Ovary (tissue), 9 donors: ENCODE results near the gene TUT7. TPM values are rescaled to one million over a fixed set of nuclear protein-coding genes. Genes with fewer than 3 reads are reported as not detected.

Experiments used
- DNase-seq, 5 donors: peaks; one replicate each; pipeline ENCODE4 v3.0.0-alpha.2; 2019 to 2020
- H3K27ac ChIP-seq, 2 donors: fragments of 200-600 bp; one replicate each; pipeline versions ENCODE4 v1.5.1 to v1.8.0; 2019 to 2022
- H3K27me3 ChIP-seq: fragments of 200-600 bp; one replicate; pipeline ENCODE4 v1.8.0; 2022
- H3K36me3 ChIP-seq: fragments of 200-600 bp; sonication (generic); one replicate; pipeline ENCODE4 v1.5.1; 2019
- H3K4me1 ChIP-seq: one replicate; pipeline ENCODE4 v1.8.1; 2013; ENCODE audit warnings: mild to moderate bottlenecking, moderate library complexity; ENCODE audit not compliant: insufficient read depth
- H3K4me3 ChIP-seq: fragments of 200-600 bp; sonication (generic); one replicate; pipeline ENCODE4 v1.5.1; 2017
- H3K9me3 ChIP-seq, 2 donors: fragments of 200-600 bp in 1 of 2; sonication (generic) in 1 of 2; one replicate each; pipeline versions ENCODE4 v1.5.1 to v1.8.1; 2013 to 2019; ENCODE audit warnings: mild to moderate bottlenecking in 1 of 2, moderate library complexity in 1 of 2
- EP300 ChIP-seq: sonication (generic); formaldehyde crosslinking; IDR thresholded peaks from one replicate; pipeline ENCODE4 v1.6.1; 2017; ENCODE audit warnings: antibody characterized with exemption
- POLR2A ChIP-seq: fragments of 450-650 bp; IDR thresholded peaks from one replicate; pipeline ENCODE4 v1.6.1; 2017; ENCODE audit warnings: antibody characterized with exemption, mild to moderate bottlenecking, moderate library complexity
- WGBS, 3 donors: extraction: QIAGEN DNeasy Blood & Tissue Kit in 1 of 3; methylation state at CpG; one replicate each; pipeline versions ENCODE4 v1.1.5 to v1.1.7; 2013 to 2017; 5-methylcytosine and 5-hydroxymethylcytosine counted together
- intact Hi-C, 4 donors: fragments of 100-400 bp; cut with DNase I; formaldehyde crosslinking; loops; one replicate each; pipeline versions ENCODE4 v1.11.0 to v1.15.1; 2022 to 2023
- polyA plus RNA-seq, 2 donors: library from polyadenylated mRNA; stranded (reverse); fragments of 200-250 nt in 1 of 2; fragments of 350-450 nt in 1 of 2; fragmentation: Illumina TruSeq in 1 of 2; extraction: RNeasy Lipid Tissue Mini Kit (QIAGEN cat#74804) in 1 of 2; gene quantifications; one replicate each; pipeline ENCODE4 v1.2.3, GENCODE V29; 2013 to 2014
- small RNA-seq: library from RNA; depleted of rRNA; stranded (forward); fragments of <200 nt; gene quantifications from one replicate; pipeline ENCODE3, GENCODE V24; 2016
- total RNA-seq, 7 donors: library from RNA; depleted of rRNA in 2 of 7; stranded (reverse); fragments of >200 nt in 2 of 7; fragmentation: NEBNext Ultra II Directional in 3 of 7; extraction: Animal tissue kit (Norgen Biotek cat#: 25700) in 3 of 7; gene quantifications; one replicate each; pipeline versions ENCODE4 v1.1.0 to v1.2.4, GENCODE V29; 2016 to 2023
- TF ChIP-seq, protein P1 (sequence below), 3 donors: fragments of 450-650 bp in 2 of 3; fragments of 200-600 bp in 1 of 3; IDR thresholded peaks; one replicate each; pipeline versions ENCODE4 v1.5.1 to v1.8.0; 2016 to 2022; ENCODE audit warnings: antibody characterized with exemption in 3 of 3, mild to moderate bottlenecking in 1 of 3
- donor health status: DM: no; HTN: no; CAD: no; lungs with moderate emphysema.
- donor health status: DM: no; HTN: no; CAD: no.
- donor health status: Bipolar disorder and iron deficiency.
- donor health status: DM: yes; HTN: yes; CAD: no.
- donor health status: DM: no; HTN: no; CAD: no.
- donor health status: DM: yes; HTN: yes; CAD: no.

TUT7 gene
- total and polyA plus RNA-seq, 9 donors, result 10.5 to 30.0 (median 18.1) TPM

DNA sequence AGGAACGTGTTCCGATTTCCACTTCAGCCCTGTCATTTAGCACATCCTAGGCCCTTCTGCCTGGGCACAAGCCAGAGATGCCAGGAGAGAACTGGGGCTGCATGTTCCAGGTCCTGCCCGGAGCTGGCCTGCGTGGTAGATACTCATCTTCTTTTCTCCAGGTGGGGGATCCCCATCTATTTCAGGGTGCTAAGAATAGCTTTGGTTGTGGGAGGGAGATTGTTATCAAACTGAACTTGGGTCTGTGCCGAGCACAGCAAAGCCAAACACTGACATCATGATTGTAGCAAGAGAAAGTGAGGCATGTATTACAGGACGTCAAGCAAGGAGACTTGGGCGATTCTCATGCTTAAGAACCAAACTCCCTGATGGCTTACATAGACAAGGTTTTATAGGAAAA lies 113.0 kb downstream of the TUT7 start:
- H3K36me3 ChIP-seq, result no peaks in the 10 kb centered on the region
- H3K27ac ChIP-seq, result no peak overlapping the region
- intact Hi-C loops, result no loop called here
- no peaks in the 10 kb centered on the region for H3K27me3 ChIP-seq
- TF ChIP-seq, protein P1, sequence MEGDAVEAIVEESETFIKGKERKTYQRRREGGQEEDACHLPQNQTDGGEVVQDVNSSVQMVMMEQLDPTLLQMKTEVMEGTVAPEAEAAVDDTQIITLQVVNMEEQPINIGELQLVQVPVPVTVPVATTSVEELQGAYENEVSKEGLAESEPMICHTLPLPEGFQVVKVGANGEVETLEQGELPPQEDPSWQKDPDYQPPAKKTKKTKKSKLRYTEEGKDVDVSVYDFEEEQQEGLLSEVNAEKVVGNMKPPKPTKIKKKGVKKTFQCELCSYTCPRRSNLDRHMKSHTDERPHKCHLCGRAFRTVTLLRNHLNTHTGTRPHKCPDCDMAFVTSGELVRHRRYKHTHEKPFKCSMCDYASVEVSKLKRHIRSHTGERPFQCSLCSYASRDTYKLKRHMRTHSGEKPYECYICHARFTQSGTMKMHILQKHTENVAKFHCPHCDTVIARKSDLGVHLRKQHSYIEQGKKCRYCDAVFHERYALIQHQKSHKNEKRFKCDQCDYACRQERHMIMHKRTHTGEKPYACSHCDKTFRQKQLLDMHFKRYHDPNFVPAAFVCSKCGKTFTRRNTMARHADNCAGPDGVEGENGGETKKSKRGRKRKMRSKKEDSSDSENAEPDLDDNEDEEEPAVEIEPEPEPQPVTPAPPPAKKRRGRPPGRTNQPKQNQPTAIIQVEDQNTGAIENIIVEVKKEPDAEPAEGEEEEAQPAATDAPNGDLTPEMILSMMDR (IDR thresholded peaks at IDR 0.05), result no peak
- TF ChIP-seq POLR2A, result no peak
- TF ChIP-seq EP300, result no peak
- no peak for DNase-seq
- WGBS, 3 donors, result 75 to 81% (median 80%) methylated on average over 7 of the region's 7 CpGs
- no peak overlapping the region for H3K4me3 ChIP-seq
- H3K9me3 ChIP-seq, result no peaks in the 10 kb centered on the region
- no peaks in the 10 kb centered on the region for H3K4me1 ChIP-seq

- intact Hi-C loops, result loop anchor here in 1 of 4 donors (10.0 kb wide), 1 partner anchor 424 kb away; no protein-coding TSS in a partner anchor
- no peaks in the 10 kb centered on the region for H3K27me3 ChIP-seq
- no peak for TF ChIP-seq EP300
- WGBS, 3 donors, result 40 to 51% (median 48%) methylated on average over 10 of the region's 10 CpGs
- H3K4me3 ChIP-seq, result no peak overlapping the region
- no peaks in the 10 kb centered on the region for H3K36me3 ChIP-seq
- H3K9me3 ChIP-seq, result no peaks in the 10 kb centered on the region
- H3K27ac ChIP-seq, result no peak overlapping the region
- H3K4me1 ChIP-seq, result no peaks in the 10 kb centered on the region
- no peak for DNase-seq
Observed at GRCh38 chr9:86238861-86239770, 115.1 kb downstream of the TUT7 start.

Small RNA genes within 50 kb of the gene (small RNA-seq; reads per million reads assigned to genes)
- not detected for gene RN7SKP264

Other genes with a start within 250 kb of the TUT7 start
- under 1 TPM in 5 of 7 donors, not detected in 2; 0.12 to 0.68 (median 0.32) TPM for gene C9orf153, start 94.8 kb downstream of the TUT7 start, total RNA-seq
- under 1 TPM; 0.06 to 0.37 TPM for gene C9orf153, start 94.8 kb downstream of the TUT7 start, polyA plus RNA-seq
- gene ISCA1, start 71.9 kb downstream of the TUT7 start, total RNA-seq, result 10 to 100 TPM; 22.5 to 35.4 (median 31.7) TPM
- gene ISCA1, start 71.9 kb downstream of the TUT7 start, polyA plus RNA-seq, result 10 to 100 TPM; 36.8 to 48.6 TPM